CMK (cell line): ENCODE results near the gene PLS3.
"Not testable (repeated sequence)": the region's sequence is repeated elsewhere in the genome, so short reads cannot be mapped to it uniquely, and the experiment has no call there.

Source experiments
- DNase-seq: peaks from one replicate; pipeline ENCODE4 v3.0.0-alpha.2; 2010; ENCODE audit warnings: low read depth

The PLS3 gene

DNA sequence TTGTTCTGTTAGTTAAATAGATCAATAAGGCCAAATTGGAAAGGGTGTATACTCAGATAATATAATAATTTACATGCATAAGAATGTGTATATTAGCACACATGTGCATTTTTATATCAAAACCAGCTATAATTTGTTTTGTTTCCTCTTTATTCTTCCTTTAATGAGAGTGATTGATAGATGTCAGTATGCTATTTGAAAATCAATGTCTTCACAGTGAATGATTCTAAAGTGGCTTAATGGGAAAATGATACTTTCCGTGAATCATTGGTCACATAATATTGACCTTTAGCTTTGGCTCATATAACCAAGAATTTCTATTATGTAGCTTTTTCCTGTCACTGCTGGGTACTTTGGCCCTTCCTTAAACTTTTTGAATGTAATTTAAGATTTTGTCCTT is 48.6 kb downstream of the PLS3 start:
- no peak for DNase-seq

- DNase-seq = no peak
Observed at GRCh38 chrX:115616943-115617563, 56.1 kb downstream of the PLS3 start.

DNA sequence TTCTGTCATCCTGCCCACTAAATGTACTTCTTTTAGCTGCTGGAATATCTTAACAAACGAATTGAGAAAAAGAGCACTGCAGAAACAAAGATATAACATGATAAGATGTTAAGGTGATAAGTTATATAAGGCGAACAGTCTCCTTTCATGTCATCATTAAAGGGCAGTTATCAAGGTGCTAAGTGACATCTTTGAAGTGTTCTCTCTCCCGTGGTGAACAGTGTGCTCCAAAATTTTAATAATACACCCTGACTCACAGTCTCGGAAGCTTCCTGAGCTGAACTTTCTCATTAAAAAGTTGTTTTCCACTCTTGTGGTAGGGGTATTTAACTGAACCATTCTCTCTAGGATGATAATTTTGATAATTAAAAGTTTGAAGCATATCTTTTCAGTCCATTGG is 61.6 kb downstream of the PLS3 start:
- DNase-seq = no peak

DNA sequence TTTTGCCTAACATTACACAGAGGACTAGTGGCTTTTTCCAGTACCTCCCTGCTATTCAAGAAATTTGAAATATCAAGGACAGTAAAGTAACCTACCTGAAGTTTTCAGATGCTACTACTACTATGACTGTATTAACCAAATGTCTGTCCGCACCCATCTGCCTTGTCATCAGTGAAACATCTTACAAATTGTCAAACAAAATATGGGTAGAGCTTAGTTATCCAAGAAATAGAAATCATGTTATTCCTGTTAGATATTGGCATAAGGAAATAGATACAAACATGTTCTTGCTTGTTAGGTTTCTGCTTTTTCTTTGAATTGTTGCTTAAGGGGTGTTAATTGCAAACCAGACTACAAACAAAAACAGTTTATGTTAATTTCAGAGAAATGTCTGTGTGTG is 63.9 kb downstream of the PLS3 start:
- no peak for DNase-seq

- no peak for DNase-seq
Observed at GRCh38 chrX:115625572-115626301, 64.8 kb downstream of the PLS3 start.

DNA sequence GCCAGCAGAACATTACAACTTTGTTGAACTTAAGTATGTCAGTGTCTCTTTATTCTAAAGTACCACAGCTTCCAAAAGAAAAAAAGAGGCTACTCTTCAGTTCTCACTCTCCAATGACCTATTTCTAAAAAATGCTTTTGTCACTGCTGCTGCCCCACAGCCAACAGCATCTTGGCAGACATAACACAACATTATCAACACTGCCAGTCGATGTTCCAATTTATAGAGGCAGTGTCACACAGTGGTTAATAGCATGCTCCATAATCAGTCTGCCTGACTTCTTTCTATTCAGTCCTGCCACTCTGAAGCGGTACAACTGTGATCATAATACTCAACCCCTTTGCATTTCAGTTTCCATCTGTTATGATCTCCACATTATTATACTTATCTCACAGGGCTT is 69.2 kb downstream of the PLS3 start:
- DNase-seq = no peak

- DNase-seq = no peak
Observed at GRCh38 chrX:115632455-115632854, 71.5 kb downstream of the PLS3 start.

DNA sequence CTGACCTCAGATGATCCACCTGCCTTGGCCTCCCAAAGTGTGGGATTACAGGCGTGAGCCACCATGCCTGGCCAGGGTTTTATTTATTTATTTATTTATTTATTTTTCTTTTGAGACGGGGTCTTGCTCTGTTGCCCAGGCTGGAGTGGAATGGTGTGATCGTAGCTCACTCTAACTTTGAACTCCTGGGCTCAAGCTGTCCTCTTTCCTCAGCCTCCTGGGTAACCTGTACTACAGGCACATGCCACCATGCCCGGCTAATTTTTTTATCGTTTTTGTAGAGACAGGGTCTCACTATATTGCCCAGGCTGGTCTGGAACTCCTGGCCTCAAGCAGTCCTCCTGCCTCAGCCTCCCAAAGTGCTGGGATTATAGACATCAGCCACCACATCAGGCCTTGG is 72.4 kb downstream of the PLS3 start:
- DNase-seq = not testable (repeated sequence)

GRCh38 chrX:115639334-115639880 is 78.4 kb downstream of the PLS3 start:
- no peak for DNase-seq

DNA sequence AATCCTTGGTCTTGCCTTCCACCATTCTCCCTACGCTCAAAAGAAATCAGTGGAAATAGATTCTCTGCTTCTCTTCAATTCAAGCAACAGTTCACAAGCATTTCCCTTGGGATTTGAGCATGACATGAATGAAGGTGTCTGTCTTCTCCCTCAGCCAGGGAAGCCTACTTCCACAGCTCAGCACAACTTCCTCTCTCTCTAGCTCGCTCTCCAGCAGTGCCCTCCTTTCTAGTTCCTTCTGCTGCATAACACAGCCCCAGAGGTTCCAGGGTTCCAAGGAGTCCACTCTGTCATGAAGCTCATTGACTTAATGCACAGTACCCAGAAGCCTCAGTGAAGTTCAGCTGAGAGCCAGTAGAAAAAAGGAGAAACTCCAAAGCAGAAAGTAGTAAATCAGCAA is 81.3 kb downstream of the PLS3 start:
- DNase-seq = no peak

GRCh38 chrX:115642895-115643530 is 82.0 kb downstream of the PLS3 start:
- DNase-seq = no peak

GRCh38 chrX:115644397-115644796 is 83.4 kb downstream of the PLS3 start:
- not testable (repeated sequence) for DNase-seq

GRCh38 chrX:115649461-115650063 is 88.6 kb downstream of the PLS3 start:
- DNase-seq = no peak

DNA sequence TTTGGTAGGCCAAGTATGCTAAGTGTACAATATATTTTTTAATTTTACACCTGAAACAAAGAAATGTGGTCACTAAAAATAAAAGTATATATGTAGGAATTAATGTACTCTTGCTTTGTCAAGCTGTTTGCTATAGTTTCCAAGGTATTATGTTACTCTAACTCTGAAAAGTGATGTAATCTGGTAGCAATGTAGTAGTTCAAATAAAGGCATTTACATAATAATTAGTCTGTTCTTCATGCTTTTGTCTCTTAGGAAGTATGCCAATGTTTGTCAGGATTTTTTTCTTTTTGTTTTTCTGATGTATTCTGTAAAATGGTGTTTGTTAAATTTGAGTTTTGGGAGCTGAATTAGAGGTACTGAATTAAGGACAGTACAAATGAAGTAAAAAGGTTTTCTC is 89.5 kb downstream of the PLS3 start:
- DNase-seq = no peak

DNA sequence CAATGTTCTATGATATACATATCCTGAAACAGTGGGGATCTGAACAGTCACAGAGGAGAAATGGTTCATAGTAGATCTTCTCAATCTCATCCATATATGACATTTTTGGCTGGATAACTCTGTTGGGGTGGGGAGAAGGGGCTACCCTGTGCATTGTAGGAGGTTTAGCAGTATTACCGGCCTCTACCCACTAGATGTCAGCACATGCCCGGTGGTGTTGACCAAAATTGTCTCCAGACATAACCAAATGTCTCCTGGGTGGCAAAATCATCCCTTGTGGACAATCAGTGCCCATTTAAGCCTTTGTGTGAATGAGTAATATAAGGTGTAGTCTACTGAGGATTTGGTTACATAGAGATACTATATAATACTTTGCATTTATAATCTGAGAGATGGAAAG is 89.9 kb downstream of the PLS3 start:
- DNase-seq = no peak

- no peak for DNase-seq
Observed at GRCh38 chrX:115652221-115652620, 91.2 kb downstream of the PLS3 start.

GRCh38 chrX:115665122-115665521 is 104.1 kb downstream of the PLS3 start:
- no peak for DNase-seq

- no peak for DNase-seq
Observed at GRCh38 chrX:115679460-115679859, 118.5 kb downstream of the PLS3 start.

DNA sequence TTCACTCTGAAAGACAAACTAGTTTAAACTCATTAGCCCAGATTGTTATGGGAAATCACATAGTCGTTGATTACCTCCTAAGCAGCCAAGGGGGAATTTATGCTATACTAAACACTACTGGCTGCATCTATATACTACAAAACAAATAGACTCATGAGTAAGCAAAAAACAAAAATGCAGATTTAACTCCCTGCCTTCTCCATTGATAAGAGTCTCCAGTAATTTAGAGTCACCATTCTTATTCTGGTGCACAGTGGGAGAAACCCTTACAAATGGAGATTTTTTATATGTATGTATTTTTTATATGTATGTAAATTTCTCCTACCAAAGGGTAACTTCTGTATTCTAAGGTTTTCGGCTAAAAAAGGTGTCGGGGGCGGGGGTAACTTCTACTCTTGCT is 126.6 kb downstream of the PLS3 start:
- DNase-seq = no peak

DNA sequence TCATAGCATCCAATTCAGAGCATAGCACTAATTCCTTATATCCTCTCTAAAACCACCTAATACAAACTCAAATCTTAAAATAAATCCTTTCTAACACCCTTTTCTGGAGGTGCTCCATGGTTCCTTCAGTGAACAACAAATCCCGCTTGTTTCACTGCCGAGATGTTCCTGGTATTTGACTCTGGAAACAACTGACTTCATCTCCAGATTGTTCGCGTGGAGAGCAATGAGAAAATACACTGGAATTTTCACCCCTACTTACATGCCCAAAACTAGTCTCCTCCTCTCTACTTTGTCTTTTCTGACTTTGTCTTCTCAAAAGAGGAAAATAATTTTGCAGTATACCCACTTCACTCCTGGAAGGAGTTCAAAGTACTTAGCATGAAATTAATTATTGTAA is 129.0 kb downstream of the PLS3 start:
- DNase-seq = no peak

DNA sequence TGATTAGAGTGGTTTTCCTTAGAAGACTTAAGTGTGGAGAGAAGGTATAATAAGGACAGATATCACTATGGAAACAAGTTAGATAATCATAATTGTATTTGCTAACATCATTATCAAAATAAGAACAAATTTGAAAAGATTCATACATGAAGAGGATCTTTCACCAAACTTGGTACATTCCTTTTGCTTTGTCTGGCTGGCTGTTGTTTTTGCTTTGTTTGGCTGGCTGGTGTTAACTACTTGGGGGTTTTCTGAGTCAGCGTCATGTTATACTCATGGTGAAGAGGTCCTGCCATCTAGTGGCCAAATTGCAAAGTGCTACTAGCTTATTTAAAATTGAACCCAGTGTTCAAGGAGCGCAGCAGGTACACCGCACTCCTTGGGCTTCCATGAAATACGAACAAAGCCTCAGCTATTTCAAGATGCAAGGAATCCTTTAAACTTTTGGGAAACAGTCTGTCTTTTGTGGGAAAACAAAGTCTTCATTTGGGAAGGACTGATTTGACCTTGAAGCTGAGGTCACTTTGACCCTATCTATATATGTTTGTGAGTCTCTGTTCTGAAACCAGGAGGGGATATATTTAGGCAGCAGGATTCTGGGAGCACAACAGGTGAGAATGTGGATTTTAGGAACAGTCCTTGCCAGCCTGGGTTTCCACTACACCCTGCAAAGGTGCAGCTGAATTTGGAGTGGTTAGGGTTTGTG is 129.7 kb downstream of the PLS3 start:
- no peak for DNase-seq

DNA sequence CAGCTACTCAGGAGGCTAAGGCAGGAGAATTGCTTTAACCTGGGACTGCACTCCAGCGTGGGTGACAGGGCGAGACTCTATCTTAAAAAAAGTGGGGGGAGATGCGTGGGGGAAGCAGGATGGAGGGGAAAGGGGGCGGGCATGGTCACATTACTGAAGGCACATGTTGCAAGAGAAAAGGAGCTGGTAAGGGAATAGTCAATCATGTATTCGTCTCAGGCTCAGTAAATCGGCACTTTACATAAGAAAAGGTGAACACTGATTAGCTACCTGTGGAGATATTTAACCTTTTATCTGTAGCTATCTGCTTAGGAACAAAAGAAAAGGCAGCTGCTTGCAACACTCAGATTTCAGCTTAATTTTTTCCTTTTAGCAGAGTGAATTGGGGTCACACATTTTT is 132.5 kb downstream of the PLS3 start:
- DNase-seq = no peak
